H1 (cell line): Measurements from ENCODE around the gene ANAPC10. TPM values are rescaled to one million over a fixed set of nuclear protein-coding genes. Genes with fewer than 3 reads are reported as not detected.

Experiments used
- CTCF ChIA-PET: fragments of 300-600 bp; sonication (Branson Sonifier 250); formaldehyde crosslinking; loops from one replicate; lab custom pipeline; 2021; ENCODE audit not compliant: partially characterized antibody; lab: Charles Lee
- POLR2A ChIA-PET: fragments of 300-600 bp; sonication (Branson Sonifier 250); formaldehyde crosslinking; loops from one replicate; lab custom pipeline; 2021; ENCODE audit warnings: inconsistent platforms; ENCODE audit not compliant: partially characterized antibody; lab: Charles Lee
- DNase-seq, 2 experiments: peaks; one replicate each; pipeline versions ENCODE4 v3.0.0 to v3.0.0-alpha.2; 2010 to 2022; ENCODE audit warnings: low spot score in 2 of 2, low read depth in 1 of 2, mixed read lengths in 1 of 2
- FAIRE-seq: peaks from 2 replicates; lab custom pipeline; 2011; peaks lifted over from hg19 to GRCh38; lab: Jason Lieb, UNC
- H2AFZ ChIP-seq: 2 replicates; pipeline ENCODE4 v1.8.1; 2012; ENCODE audit warnings: low read length, inconsistent platforms
- H2AK5ac ChIP-seq: 2 replicates; pipeline ENCODE4 v1.6.1; 2013; ENCODE audit warnings: low read depth, low read length
- H2BK120ac ChIP-seq: replicated peaks from 2 replicates; pipeline ENCODE3; 2013; ENCODE audit warnings: low read depth, low read length, inconsistent platforms
- H2BK12ac ChIP-seq: 2 replicates; pipeline ENCODE4 v1.6.1; 2013; ENCODE audit warnings: low read depth, low read length
- H2BK15ac ChIP-seq: 2 replicates; pipeline ENCODE4 v1.6.1; 2013; ENCODE audit warnings: low read length
- H2BK20ac ChIP-seq: 2 replicates; pipeline ENCODE4 v1.6.1; 2013; ENCODE audit warnings: low read length
- H2BK5ac ChIP-seq: 2 replicates; pipeline ENCODE4 v1.6.1; 2013; ENCODE audit warnings: low read depth, low read length
- H3K14ac ChIP-seq: 2 replicates; pipeline ENCODE4 v1.6.1; 2013; ENCODE audit warnings: inconsistent platforms; ENCODE audit not compliant: insufficient read length
- H3K18ac ChIP-seq: 2 replicates; pipeline ENCODE4 v1.6.1; 2013; ENCODE audit warnings: low read length; ENCODE audit errors: extremely low read depth
- H3K23ac ChIP-seq: 2 replicates; pipeline ENCODE4 v1.6.1; 2013; ENCODE audit warnings: inconsistent platforms; ENCODE audit not compliant: insufficient read length
- H3K23me2 ChIP-seq: 2 replicates; pipeline ENCODE4 v1.6.1; 2013; ENCODE audit warnings: low read depth, low read length
- H3K27ac ChIP-seq: 2 replicates; pipeline ENCODE4 v1.6.1; 2011; ENCODE audit warnings: low read depth, low read length, inconsistent platforms
- H3K27me3 ChIP-seq, 4 experiments: replicated peaks in 1 of 4; 1 replicate in 1 of 4; 2 replicates in 3 of 4; pipeline versions ENCODE4 v1.6.1 to v1.8.1; 2011 to 2013; ENCODE audit warnings: low read length in 3 of 4, mild to moderate bottlenecking in 3 of 4, inconsistent platforms in 2 of 4, mixed read lengths in 2 of 4, moderate library complexity in 1 of 4; ENCODE audit not compliant: control insufficient read depth in 3 of 4, insufficient read depth in 3 of 4; ENCODE audit errors: extremely low read depth in 1 of 4
- H3K36me3 ChIP-seq, 4 experiments: 2 replicates each; pipeline versions ENCODE4 v1.6.1 to v1.8.1; 2011 to 2013; ENCODE audit warnings: mild to moderate bottlenecking in 4 of 4, low read length in 3 of 4, moderate library complexity in 2 of 4, control low read depth in 1 of 4, inconsistent platforms in 1 of 4; ENCODE audit not compliant: insufficient read depth in 4 of 4, control insufficient read depth in 2 of 4
- H3K4ac ChIP-seq: replicated peaks from 2 replicates; pipeline ENCODE3; 2013; ENCODE audit warnings: low read length, low read depth, mixed read lengths, inconsistent platforms; ENCODE audit not compliant: insufficient read length
- H3K4me1 ChIP-seq, 4 experiments: replicated peaks in 1 of 4; 1 replicate in 1 of 4; 2 replicates in 3 of 4; pipeline versions ENCODE4 v1.6.1 to v1.8.1; 2011 to 2013; ENCODE audit warnings: low read length in 3 of 4, inconsistent platforms in 2 of 4, mixed read lengths in 1 of 4; ENCODE audit not compliant: insufficient read depth in 4 of 4, control insufficient read depth in 3 of 4
- H3K4me2 ChIP-seq, 2 experiments: 2 replicates each; pipeline versions ENCODE4 v1.6.1 to v1.8.1; 2011 to 2013; ENCODE audit warnings: low read depth in 2 of 2, low read length in 2 of 2, control low read depth in 1 of 2, inconsistent platforms in 1 of 2, mild to moderate bottlenecking in 1 of 2; ENCODE audit not compliant: insufficient read depth in 1 of 2
- H3K4me3 ChIP-seq, 4 experiments: fragments of 200-600, 300-600 bp in 1 of 4; sonication (generic), shearing (Covaris generic), sonication (Bioruptor Twin) in 1 of 4; 2 replicates each; pipeline versions ENCODE4 v1.5.1 to v1.8.1; 2011 to 2016; ENCODE audit warnings: low read length in 4 of 4, low read depth in 3 of 4, control low read depth in 2 of 4, inconsistent platforms in 2 of 4, mild to moderate bottlenecking in 2 of 4, mixed read lengths in 1 of 4, moderate library complexity in 1 of 4; ENCODE audit not compliant: insufficient read depth in 2 of 4; ENCODE audit errors: extremely low read depth in 1 of 4
- H3K56ac ChIP-seq: replicated peaks from 2 replicates; pipeline ENCODE3; 2013; ENCODE audit warnings: low read depth, mild to moderate bottlenecking, mixed read lengths, low read length, inconsistent platforms; ENCODE audit not compliant: insufficient read length
- H3K79me1 ChIP-seq: 2 replicates; pipeline ENCODE4 v1.6.1; 2013; ENCODE audit warnings: low read depth, low read length, control low read depth
- H3K79me2 ChIP-seq, 2 experiments: 2 replicates each; pipeline versions ENCODE4 v1.6.1 to v1.8.1; 2012 to 2013; ENCODE audit warnings: low read length in 2 of 2, mild to moderate bottlenecking in 2 of 2, inconsistent platforms in 1 of 2; ENCODE audit not compliant: insufficient read depth in 2 of 2, control insufficient read depth in 1 of 2
- H3K9ac ChIP-seq, 4 experiments: replicated peaks in 1 of 4; 1 replicate in 1 of 4; 2 replicates in 3 of 4; pipeline versions ENCODE4 v1.6.1 to v1.8.1; 2011 to 2013; ENCODE audit warnings: low read depth in 3 of 4, low read length in 3 of 4, control low read depth in 2 of 4, mild to moderate bottlenecking in 2 of 4, moderate library complexity in 2 of 4, inconsistent platforms in 1 of 4; ENCODE audit errors: extremely low read depth in 1 of 4
- H3K9me3 ChIP-seq, 2 experiments: 2 replicates each; pipeline versions ENCODE4 v1.6.1 to v1.8.1; 2012 to 2013; ENCODE audit warnings: mild to moderate bottlenecking in 2 of 2, moderate library complexity in 2 of 2, control low read depth in 1 of 2, inconsistent platforms in 1 of 2, low read depth in 1 of 2, low read length in 1 of 2, mixed read lengths in 1 of 2; ENCODE audit not compliant: insufficient read depth in 2 of 2
- H4K20me1 ChIP-seq, 2 experiments: replicated peaks in 1 of 2; 2 replicates each; pipeline versions ENCODE3 to v1.8.1; 2011 to 2013; ENCODE audit warnings: inconsistent platforms in 2 of 2, low read length in 2 of 2, mild to moderate bottlenecking in 1 of 2; ENCODE audit not compliant: insufficient read depth in 2 of 2, control insufficient read depth in 1 of 2
- H4K5ac ChIP-seq: 2 replicates; pipeline ENCODE4 v1.6.1; 2013; ENCODE audit warnings: low read length, low read depth, mixed read lengths, inconsistent platforms; ENCODE audit not compliant: insufficient read length
- H4K8ac ChIP-seq: 2 replicates; pipeline ENCODE4 v1.8.0; 2013; ENCODE audit warnings: mild to moderate bottlenecking, moderate library complexity, low read length, inconsistent platforms; ENCODE audit not compliant: insufficient read depth; ENCODE audit errors: extremely low read depth
- H4K91ac ChIP-seq: replicated peaks from 2 replicates; pipeline ENCODE3; 2013; ENCODE audit warnings: low read length, mixed read lengths, inconsistent platforms; ENCODE audit not compliant: insufficient read length
- RAD21 ChIP-seq, 2 experiments: IDR thresholded peaks in 1 of 2; conservative IDR thresholded peaks in 1 of 2; 2 replicates each; pipeline ENCODE4 v1.6.1; 2011; ENCODE audit warnings: low read depth in 2 of 2, low read length in 2 of 2, improper control_type of control experiment in 1 of 2, inconsistent platforms in 1 of 2, mild to moderate bottlenecking in 1 of 2, moderate library complexity in 1 of 2
- SIN3A ChIP-seq, 2 experiments: IDR thresholded peaks in 1 of 2; conservative IDR thresholded peaks in 1 of 2; 2 replicates each; pipeline ENCODE4 v1.6.1; 2011 to 2012; ENCODE audit warnings: low read length in 2 of 2, improper control_type of control experiment in 1 of 2, low read depth in 1 of 2, mild to moderate bottlenecking in 1 of 2
- WGBS, 2 experiments: shearing (Covaris generic) in 1 of 2; methylation state at CpG; one replicate each; pipeline versions ENCODE4 v1.1.6 to v1.1.7; 2013 to 2015; ENCODE audit warnings: low lambda C conversion rate in 2 of 2, mixed read lengths in 2 of 2, inconsistent platforms in 1 of 2, low coverage in 1 of 2, missing lambda C conversion rate in 1 of 2; ENCODE audit not compliant: insufficient replicate concordance in 2 of 2, insufficient coverage in 1 of 2, insufficient read length in 1 of 2; ENCODE audit errors: extremely low coverage in 1 of 2, missing lambda C conversion rate in 1 of 2; 5-methylcytosine and 5-hydroxymethylcytosine counted together
- polyA plus RNA-seq, 7 experiments: library from polyadenylated mRNA; depleted of rRNA in 3 of 7; stranded (reverse) in 5 of 7; unstranded in 2 of 7; fragments of >200 nt in 5 of 7; fragments of 200-250 nt in 2 of 7; gene quantifications; 1 replicate in 5 of 7; 2 replicates in 1 of 7; 4 replicates in 1 of 7; pipeline versions ENCODE4 v1.2.1 to v1.2.3, GENCODE V29; 2011 to 2013; ENCODE audit warnings: missing spikeins in 2 of 7, mixed read lengths in 2 of 7
- total RNA-seq: library from RNA; stranded (reverse); fragmentation: NEBNext Ultra II Directional; extraction: Animal tissue kit (Norgen Biotek cat#: 25700); gene quantifications from 2 replicates; pipeline ENCODE4 v1.2.1, GENCODE V29; 2021
- TF ChIP-seq, protein P1 (sequence below), 3 experiments: IDR thresholded peaks; 1 replicate in 2 of 3; 2 replicates in 1 of 3; pipeline versions ENCODE4 v1.5.1 to v1.6.1; 2011; ENCODE audit warnings: low read length in 3 of 3, mild to moderate bottlenecking in 3 of 3, inconsistent platforms in 2 of 3, low read depth in 1 of 3, moderate library complexity in 1 of 3; ENCODE audit not compliant: insufficient read depth in 1 of 3; ENCODE audit errors: control extremely low read depth in 1 of 3

ANAPC10 gene
- total and polyA plus RNA-seq, 2 of the 8 experiments (the other 6 are each of a cell fraction or from before 2014, with no cell fraction given): 17.6 to 23.3 TPM

DNA sequence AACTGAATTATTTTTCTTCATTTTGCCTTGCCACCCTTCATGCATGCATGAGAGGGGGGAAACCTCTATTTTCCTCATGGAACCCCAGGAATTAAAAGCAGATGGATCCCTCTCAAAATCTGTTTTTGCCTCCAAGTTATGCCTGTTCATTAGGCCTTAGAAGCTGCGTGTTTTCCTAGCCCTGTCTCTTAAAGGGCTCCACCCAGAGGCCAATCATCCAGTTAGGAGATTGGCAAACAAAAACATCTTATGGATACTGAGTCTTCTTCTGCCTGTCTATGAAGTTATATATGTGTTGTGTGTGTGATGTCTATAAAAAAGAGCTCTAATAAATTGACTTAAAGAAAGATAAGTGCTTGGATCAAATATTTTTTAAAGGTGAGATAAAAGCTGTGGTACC, 142.9 kb downstream of the ANAPC10 start:
- Histone ChIP-seq H2BK5ac (no peak overlapping the region), H3K4me1 (no peaks in the 10 kb centered on the region), H3K23ac (no peak overlapping the region), H3K27me3 (no peaks in the 10 kb centered on the region), H3K4ac (no peak overlapping the region), H4K91ac (no peak overlapping the region), H3K27ac (no peak overlapping the region), H2AFZ (no peak overlapping the region), H2BK15ac (no peak overlapping the region), H3K79me1 (no peaks in the 10 kb centered on the region), H3K14ac (no peak overlapping the region), H3K9me3 (peaks cover 8 to 10% of the 10 kb centered on the region in 2 experiments; a peak in 3 of 4 replicates), H3K79me2 (no peaks in the 10 kb centered on the region), H2BK20ac (no peak overlapping the region), H4K8ac (no peak overlapping the region), H3K23me2 (no peaks in the 10 kb centered on the region), H2AK5ac (no peak overlapping the region), H2BK12ac (no peak overlapping the region), H4K20me1 (no peaks in the 10 kb centered on the region), H3K4me2 (no peak overlapping the region), H3K18ac (no peak overlapping the region), H4K5ac (no peak overlapping the region), H3K36me3 (no peaks in the 10 kb centered on the region; a peak in 1 of 8 replicates), H3K4me3 (no peak overlapping the region), H3K9ac (no peak overlapping the region), H3K56ac (no peak overlapping the region), H2BK120ac (no peak overlapping the region)
- 82% methylated on average over 1 of the region's 1 CpG; no CpG with 5 or more reads in 1 of the 2 experiments for WGBS, 2 experiments
- POLR2A ChIA-PET: no interaction called here
- TF ChIP-seq RAD21 (IDR thresholded peaks at IDR 0.05 in 1 of 2, conservative IDR thresholded peaks at IDR 0.05 in 1 of 2; ENCODE audit: low read depth in 2 of 2, low read length in 2 of 2): peak in 1 of 2 experiments; percentile 31; a peak in 2 of 4 replicates
- TF ChIP-seq, protein P1, sequence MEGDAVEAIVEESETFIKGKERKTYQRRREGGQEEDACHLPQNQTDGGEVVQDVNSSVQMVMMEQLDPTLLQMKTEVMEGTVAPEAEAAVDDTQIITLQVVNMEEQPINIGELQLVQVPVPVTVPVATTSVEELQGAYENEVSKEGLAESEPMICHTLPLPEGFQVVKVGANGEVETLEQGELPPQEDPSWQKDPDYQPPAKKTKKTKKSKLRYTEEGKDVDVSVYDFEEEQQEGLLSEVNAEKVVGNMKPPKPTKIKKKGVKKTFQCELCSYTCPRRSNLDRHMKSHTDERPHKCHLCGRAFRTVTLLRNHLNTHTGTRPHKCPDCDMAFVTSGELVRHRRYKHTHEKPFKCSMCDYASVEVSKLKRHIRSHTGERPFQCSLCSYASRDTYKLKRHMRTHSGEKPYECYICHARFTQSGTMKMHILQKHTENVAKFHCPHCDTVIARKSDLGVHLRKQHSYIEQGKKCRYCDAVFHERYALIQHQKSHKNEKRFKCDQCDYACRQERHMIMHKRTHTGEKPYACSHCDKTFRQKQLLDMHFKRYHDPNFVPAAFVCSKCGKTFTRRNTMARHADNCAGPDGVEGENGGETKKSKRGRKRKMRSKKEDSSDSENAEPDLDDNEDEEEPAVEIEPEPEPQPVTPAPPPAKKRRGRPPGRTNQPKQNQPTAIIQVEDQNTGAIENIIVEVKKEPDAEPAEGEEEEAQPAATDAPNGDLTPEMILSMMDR (IDR thresholded peaks at IDR 0.05; ENCODE audit: control extremely low read depth in 1 of 3, insufficient read depth in 1 of 3, low read depth in 1 of 3, low read length in 3 of 3): peak in 1 of 3 experiments; percentile 10; a peak in 1 of 4 replicates
- TF ChIP-seq SIN3A (conservative IDR thresholded peaks at IDR 0.05 in 1 of 2, IDR thresholded peaks at IDR 0.05 in 1 of 2; ENCODE audit: low read depth in 1 of 2, low read length in 2 of 2): no peak
- no peak for DNase-seq
- CTCF ChIA-PET: interaction anchor here (1.0 to 1.1 kb wide), 2 partner anchors 14 to 61 kb away, joined by 3 read pairs; no protein-coding TSS in a partner anchor
- no peak for FAIRE-seq
